OCI-LY7 (cell line): ENCODE results near the gene MSLN. TPM values are rescaled to one million over a fixed set of nuclear protein-coding genes. Genes with fewer than 3 reads are reported as not detected.

Experiments used
- BruUV-seq: library from RNA; stranded (reverse); fragments of 400-500 nt; replicated peaks from 2 replicates; lab custom pipeline; 2021; lab: Mats Ljungman, UMichigan
- CTCF ChIA-PET: fragments of 300-600 bp; sonication (Branson Sonifier 250); formaldehyde crosslinking; loops from one replicate; lab custom pipeline; 2022; ENCODE audit warnings: antibody characterized with exemption; ENCODE audit not compliant: unreplicated experiment; lab: Charles Lee
- POLR2A ChIA-PET: fragments of 300-600 bp; sonication (Branson Sonifier 250); formaldehyde crosslinking; loops from one replicate; lab custom pipeline; 2022; ENCODE audit warnings: antibody characterized with exemption; lab: Charles Lee
- DNase-seq: peaks from one replicate; pipeline ENCODE4 v3.0.0-alpha.2; 2015; ENCODE audit warnings: low spot score
- H2AFZ ChIP-seq: fragments of 200-600 bp; sonication (generic), shearing (Covaris generic); 2 replicates; pipeline ENCODE4 v1.6.1; 2014; ENCODE audit warnings: mild to moderate bottlenecking, antibody characterized with exemption, low read length, moderate library complexity
- H3K27ac ChIP-seq: fragments of 200-600 bp; sonication (generic); 2 replicates; pipeline ENCODE4 v1.5.1; 2014; ENCODE audit warnings: mixed run types, low read depth, mild to moderate bottlenecking, moderate library complexity, low read length, inconsistent platforms; ENCODE audit not compliant: poor library complexity, severe bottlenecking
- H3K36me3 ChIP-seq: fragments of 200-600 bp; sonication (generic); 2 replicates; pipeline ENCODE4 v1.6.1; 2014; ENCODE audit warnings: mild to moderate bottlenecking, antibody characterized with exemption, low read length, moderate library complexity, mixed read lengths; ENCODE audit not compliant: insufficient read depth
- H3K4me1 ChIP-seq: fragments of 200-600 bp; sonication (generic); 2 replicates; pipeline ENCODE4 v1.5.1; 2014; ENCODE audit warnings: mild to moderate bottlenecking, low read length; ENCODE audit not compliant: insufficient read depth, poor library complexity, severe bottlenecking
- H3K4me2 ChIP-seq: fragments of 200-600 bp; sonication (generic); 2 replicates; pipeline ENCODE4 v1.6.1; 2014; ENCODE audit warnings: mild to moderate bottlenecking, low read length
- H3K4me3 ChIP-seq: fragments of 200-600 bp; sonication (generic); 2 replicates; pipeline ENCODE4 v1.5.1; 2014; ENCODE audit warnings: mild to moderate bottlenecking, low read depth, low read length; ENCODE audit not compliant: poor library complexity, severe bottlenecking
- H3K79me2 ChIP-seq: fragments of 200-600 bp; sonication (generic); 2 replicates; pipeline ENCODE4 v1.6.1; 2016; ENCODE audit warnings: low read depth, mild to moderate bottlenecking, low read length, moderate library complexity, mixed read lengths; ENCODE audit not compliant: insufficient read depth
- H3K9me2 ChIP-seq: fragments of 200-600 bp; sonication (generic); 2 replicates; pipeline ENCODE4 v1.6.1; 2016; ENCODE audit warnings: mild to moderate bottlenecking, low read length, mixed read lengths; ENCODE audit not compliant: insufficient read depth
- H3K9me3 ChIP-seq: fragments of 200-600 bp; sonication (generic); 2 replicates; pipeline ENCODE4 v1.6.1; 2014; ENCODE audit warnings: mild to moderate bottlenecking, mixed run types, low read length, mixed read lengths
- H4K20me1 ChIP-seq: fragments of 200-600 bp; sonication (generic); 2 replicates; pipeline ENCODE4 v1.6.1; 2014; ENCODE audit warnings: mild to moderate bottlenecking, antibody characterized with exemption, low read length, moderate library complexity, mixed read lengths; ENCODE audit not compliant: insufficient read depth
- EZH2phosphoT487 ChIP-seq: fragments of 200-600 bp; sonication (generic); IDR thresholded peaks from 2 replicates; pipeline ENCODE4 v1.6.1; 2018; ENCODE audit warnings: low read depth, borderline replicate concordance, mild to moderate bottlenecking, mixed run types, antibody characterized with exemption, low read length, moderate library complexity, mixed read lengths
- intact Hi-C: fragments of 100-400 bp; cut with micrococcal nuclease; formaldehyde crosslinking; loops from one replicate; pipeline ENCODE4 v1.10.0; 2022; ENCODE audit not compliant: unreplicated experiment
- total RNA-seq, 2 experiments: library from RNA; depleted of rRNA in 1 of 2; stranded (reverse); fragments of >200 nt in 1 of 2; shearing (Covaris generic) in 1 of 2; gene quantifications; 2 replicates each; pipeline ENCODE4 v1.2.3, GENCODE V29; 2014 to 2022
- TF ChIP-seq, protein P1 (sequence below): fragments of 200-600 bp; sonication (generic); conservative IDR thresholded peaks from 2 replicates; pipeline ENCODE4 v1.5.1; 2014; ENCODE audit warnings: mild to moderate bottlenecking, antibody characterized with exemption, low read length, moderate library complexity, mixed read lengths

Gene MSLN
- total RNA-seq, 2 experiments from 2014 or later: 0.13 to 0.44 TPM

DNA sequence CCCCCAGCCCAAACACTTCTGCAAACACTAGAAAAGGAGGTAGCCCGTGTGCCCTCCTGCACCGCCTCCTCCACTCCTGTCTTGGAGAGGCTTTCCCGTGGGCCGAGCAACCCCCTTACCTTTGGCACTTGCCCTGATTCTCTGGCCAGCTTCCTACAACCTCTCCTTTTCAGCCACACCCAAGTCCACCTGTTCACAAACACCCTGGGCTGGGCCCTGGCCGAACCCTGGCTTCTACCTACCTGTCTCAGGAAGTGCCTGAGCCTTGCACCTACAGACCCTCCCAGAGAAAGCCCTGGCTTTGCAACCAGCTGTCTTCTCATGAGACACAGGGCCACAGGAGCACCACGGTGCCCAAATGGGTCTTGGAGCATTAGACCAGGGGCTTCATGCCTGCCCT lies 41.6 kb upstream of the MSLN start:
- H4K20me1 ChIP-seq: no peaks in the 10 kb centered on the region
- peak overlapping the region; percentile 88 for H3K4me2 ChIP-seq
- TF ChIP-seq EZH2phosphoT487: no peak
- TF ChIP-seq, protein P1, sequence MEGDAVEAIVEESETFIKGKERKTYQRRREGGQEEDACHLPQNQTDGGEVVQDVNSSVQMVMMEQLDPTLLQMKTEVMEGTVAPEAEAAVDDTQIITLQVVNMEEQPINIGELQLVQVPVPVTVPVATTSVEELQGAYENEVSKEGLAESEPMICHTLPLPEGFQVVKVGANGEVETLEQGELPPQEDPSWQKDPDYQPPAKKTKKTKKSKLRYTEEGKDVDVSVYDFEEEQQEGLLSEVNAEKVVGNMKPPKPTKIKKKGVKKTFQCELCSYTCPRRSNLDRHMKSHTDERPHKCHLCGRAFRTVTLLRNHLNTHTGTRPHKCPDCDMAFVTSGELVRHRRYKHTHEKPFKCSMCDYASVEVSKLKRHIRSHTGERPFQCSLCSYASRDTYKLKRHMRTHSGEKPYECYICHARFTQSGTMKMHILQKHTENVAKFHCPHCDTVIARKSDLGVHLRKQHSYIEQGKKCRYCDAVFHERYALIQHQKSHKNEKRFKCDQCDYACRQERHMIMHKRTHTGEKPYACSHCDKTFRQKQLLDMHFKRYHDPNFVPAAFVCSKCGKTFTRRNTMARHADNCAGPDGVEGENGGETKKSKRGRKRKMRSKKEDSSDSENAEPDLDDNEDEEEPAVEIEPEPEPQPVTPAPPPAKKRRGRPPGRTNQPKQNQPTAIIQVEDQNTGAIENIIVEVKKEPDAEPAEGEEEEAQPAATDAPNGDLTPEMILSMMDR: no peak
- H3K27ac ChIP-seq: peak overlapping the region; percentile 93
- H3K9me3 ChIP-seq: no peaks in the 10 kb centered on the region
- POLR2A ChIA-PET: no interaction called here
- intact Hi-C loops: no loop called here
- H3K9me2 ChIP-seq: no peaks in the 10 kb centered on the region
- no peak overlapping the region for H2AFZ ChIP-seq
- peak overlapping the region; percentile 95 for H3K4me3 ChIP-seq
- 0 out of 2 replicates have a peak, but pooled peaks cover 10% of the 10 kb centered on the region for H3K36me3 ChIP-seq
- no TSS peak for BruUV-seq
- no peaks in the 10 kb centered on the region for H3K79me2 ChIP-seq
- peaks cover 61% of the 10 kb centered on the region for H3K4me1 ChIP-seq
- no peak for DNase-seq
- CTCF ChIA-PET: no interaction called here

DNA sequence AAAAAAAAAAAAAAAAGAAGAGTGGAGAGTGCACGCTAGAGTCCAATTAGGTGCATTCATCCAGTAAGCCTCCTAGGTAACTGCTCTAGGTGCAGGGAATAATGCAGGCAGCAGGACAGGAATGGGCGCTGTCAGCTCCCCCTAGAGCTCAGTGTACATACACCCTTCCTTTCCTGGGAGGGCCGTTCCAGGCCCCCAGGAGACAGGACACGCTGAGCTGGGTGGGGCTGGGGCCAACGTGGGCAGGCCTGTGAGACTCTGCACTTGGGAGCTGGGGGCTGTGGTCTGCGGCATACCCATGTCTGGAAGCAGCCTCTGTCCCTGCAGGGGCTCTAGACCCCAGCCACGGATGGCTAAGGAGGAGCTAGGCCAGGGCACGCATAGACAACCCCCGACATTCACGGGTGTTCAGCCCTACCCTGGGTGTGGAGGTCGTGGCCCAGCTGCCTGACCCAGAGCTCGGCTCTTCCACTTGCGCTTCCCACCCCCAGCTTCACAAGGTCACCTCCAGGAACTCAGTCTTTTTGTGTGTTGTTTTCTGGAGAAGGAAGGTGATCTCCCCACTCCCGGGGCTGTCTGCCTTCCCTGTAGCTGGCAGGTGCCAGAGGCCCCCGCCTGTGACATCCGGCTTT lies 40.6 kb upstream of the MSLN start:
- no peak overlapping the region for H2AFZ ChIP-seq
- peak overlapping the region; percentile 93 for H3K27ac ChIP-seq
- intact Hi-C loops: loop anchor here (2.0 to 5.0 kb wide), 2 partner anchors 19 to 38 kb away; partner anchors contain the start of genes JMJD8 and STUB1
- BruUV-seq: TSS peak; percentile 74
- POLR2A ChIA-PET: interaction anchor here (0.5 to 3.2 kb wide), 4 partner anchors 8 to 30 kb away, joined by 3 to 26 read pairs (median 3); partner anchors contain the start of gene WDR24
- no peaks in the 10 kb centered on the region for H3K79me2 ChIP-seq
- H3K36me3 ChIP-seq: 0 out of 2 replicates have a peak, but pooled peaks cover 10% of the 10 kb centered on the region
- TF ChIP-seq EZH2phosphoT487: no peak
- TF ChIP-seq, protein P1: no peak; the same call in 1 of the 2 replicates
- no peak for DNase-seq
- H4K20me1 ChIP-seq: no peaks in the 10 kb centered on the region
- CTCF ChIA-PET: interaction anchor here (0.7 kb wide), 1 partner anchor 21 kb away, joined by 4 read pairs; the partner anchor contains the start of gene CIAO3
- H3K9me2 ChIP-seq: no peaks in the 10 kb centered on the region
- H3K4me1 ChIP-seq: peaks cover 62% of the 10 kb centered on the region
- no peaks in the 10 kb centered on the region for H3K9me3 ChIP-seq
- H3K4me3 ChIP-seq: peak overlapping the region; percentile 95
- H3K4me2 ChIP-seq: peak overlapping the region; percentile 88
